ENCODE data around the gene UBE3D. TPM values are rescaled to one million over a fixed set of nuclear protein-coding genes. Genes with fewer than 3 reads are reported as not detected.

UBE3D gene
- total RNA-seq, 1 experiment from 2014 or later = 5.5 TPM

- CTCF ChIA-PET = no interaction called here
- BruUV-seq (replicated peaks) = no TSS peak
- POLR2A ChIA-PET (ENCODE audit: unreplicated experiment) = no interaction called here
Measured at GRCh38 chr6:82889143-82889542, 176.5 kb downstream of the UBE3D start.

GRCh38 chr6:82882363-82883023 lies 183.1 kb downstream of the UBE3D start:
- CTCF ChIA-PET = no interaction called here
- Histone ChIP-seq H3K9me2 (ENCODE audit: insufficient read depth) (no peaks in the 10 kb centered on the region), H3K4me1 (replicated peaks; ENCODE audit: insufficient read depth) (no peaks in the 10 kb centered on the region), H3K27ac (no peak overlapping the region), H3K27me3 (ENCODE audit: insufficient read depth, low read depth) (no peaks in the 10 kb centered on the region), H3K79me2 (ENCODE audit: low read depth) (no peaks in the 10 kb centered on the region), H2AFZ (no peak overlapping the region), H3K4me2 (no peak overlapping the region), H3F3A (ENCODE audit: insufficient read depth, low read depth) (no peaks in the 10 kb centered on the region), H3K36me3 (ENCODE audit: low read depth) (no peaks in the 10 kb centered on the region), H4K20me1 (ENCODE audit: insufficient read depth) (no peaks in the 10 kb centered on the region), H3K4me3 (no peak overlapping the region), H3K9me3 (ENCODE audit: insufficient read depth, low read depth) (no peaks in the 10 kb centered on the region)
- no peak for TF ChIP-seq CTCF (conservative IDR thresholded peaks at IDR 0.05)
- TF ChIP-seq EZH2 (IDR thresholded peaks at IDR 0.05; ENCODE audit: low read depth) = no peak
- POLR2A ChIA-PET (ENCODE audit: unreplicated experiment) = no interaction called here
- intact Hi-C loops (cut with micrococcal nuclease; ENCODE audit: unreplicated experiment) = no loop called here
- DNase-seq = no peak
- no TSS peak for BruUV-seq (replicated peaks)

More at GRCh38 chr6:82889143-82889542, 176.5 kb downstream of the UBE3D start:
- TF ChIP-seq CTCF (conservative IDR thresholded peaks at IDR 0.05) (no peak), EZH2 (IDR thresholded peaks at IDR 0.05; ENCODE audit: low read depth) (no peak)
- Histone ChIP-seq H3K27me3 (ENCODE audit: insufficient read depth, low read depth) (no peaks in the 10 kb centered on the region), H3K9me2 (ENCODE audit: insufficient read depth) (no peaks in the 10 kb centered on the region), H3K4me3 (no peak overlapping the region), H3K4me2 (no peak overlapping the region), H3K9me3 (ENCODE audit: insufficient read depth, low read depth) (no peaks in the 10 kb centered on the region), H3K4me1 (replicated peaks; ENCODE audit: insufficient read depth) (no peaks in the 10 kb centered on the region), H3K36me3 (ENCODE audit: low read depth) (no peaks in the 10 kb centered on the region), H3K27ac (no peak overlapping the region), H4K20me1 (ENCODE audit: insufficient read depth) (no peaks in the 10 kb centered on the region), H3K79me2 (ENCODE audit: low read depth) (no peaks in the 10 kb centered on the region), H2AFZ (no peak overlapping the region), H3F3A (ENCODE audit: insufficient read depth, low read depth) (no peaks in the 10 kb centered on the region)
- intact Hi-C loops (cut with micrococcal nuclease; ENCODE audit: unreplicated experiment) = no loop called here
- no peak for DNase-seq

- Histone ChIP-seq H3K27me3 (ENCODE audit: insufficient read depth, low read depth) (no peaks in the 10 kb centered on the region), H3K4me1 (replicated peaks; ENCODE audit: insufficient read depth) (peaks cover 3% of the 10 kb centered on the region), H3K79me2 (ENCODE audit: low read depth) (no peaks in the 10 kb centered on the region), H3K9me3 (ENCODE audit: insufficient read depth, low read depth) (no peaks in the 10 kb centered on the region), H3K36me3 (ENCODE audit: low read depth) (no peaks in the 10 kb centered on the region), H3F3A (ENCODE audit: insufficient read depth, low read depth) (no peaks in the 10 kb centered on the region; the same call in 1 of the 2 replicates), H2AFZ (no peak overlapping the region), H3K27ac (no peak overlapping the region), H3K4me3 (no peak overlapping the region), H3K9me2 (ENCODE audit: insufficient read depth) (no peaks in the 10 kb centered on the region), H3K4me2 (no peak overlapping the region), H4K20me1 (ENCODE audit: insufficient read depth) (no peaks in the 10 kb centered on the region)
- intact Hi-C loops (cut with micrococcal nuclease; ENCODE audit: unreplicated experiment) = no loop called here
- DNase-seq = no peak
- BruUV-seq (replicated peaks) = no TSS peak
- ChIA-PET POLR2A (ENCODE audit: unreplicated experiment) (no interaction called here), CTCF (no interaction called here)
- no peak for TF ChIP-seq EZH2 (IDR thresholded peaks at IDR 0.05; ENCODE audit: low read depth)
- no peak for TF ChIP-seq CTCF (conservative IDR thresholded peaks at IDR 0.05)
Measured at GRCh38 chr6:82881519-82881918, 184.1 kb downstream of the UBE3D start.
